CD1c-positive myeloid dendritic cell (primary cell): ENCODE measurements around the gene DRD4.
"Not testable (repeated sequence)": the region's sequence is repeated elsewhere in the genome, so short reads cannot be mapped to it uniquely, and the experiment has no call there.

Experiments
- DNase-seq: peaks from one replicate; pipeline ENCODE4 v3.0.0-alpha.2; 2016; ENCODE audit errors: extremely low spot score

The DRD4 gene

GRCh38 chr11:643849-644738 is 7.0 kb downstream of the DRD4 start:
- DNase-seq, result no peak

DNA sequence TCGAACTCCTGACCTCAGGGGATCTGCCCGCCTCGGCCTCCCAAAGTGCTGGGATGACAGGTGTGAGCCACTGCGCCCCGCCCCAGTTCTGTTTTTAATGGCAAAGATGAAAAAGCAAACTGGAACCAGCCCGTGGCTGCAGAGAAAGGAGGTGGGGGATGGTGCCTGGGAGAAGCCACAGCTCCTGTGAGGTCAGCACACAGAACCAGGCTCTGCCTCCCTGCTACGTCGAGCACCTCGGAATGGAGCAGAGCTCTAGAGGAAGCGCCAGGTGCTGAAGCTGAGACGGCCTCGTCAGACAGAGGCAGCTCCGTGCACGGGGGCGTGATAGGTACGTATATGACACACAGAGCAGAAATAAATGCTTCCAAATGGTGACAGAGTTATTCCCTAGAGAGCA is 8.5 kb downstream of the DRD4 start:
- DNase-seq, result no peak

DNA sequence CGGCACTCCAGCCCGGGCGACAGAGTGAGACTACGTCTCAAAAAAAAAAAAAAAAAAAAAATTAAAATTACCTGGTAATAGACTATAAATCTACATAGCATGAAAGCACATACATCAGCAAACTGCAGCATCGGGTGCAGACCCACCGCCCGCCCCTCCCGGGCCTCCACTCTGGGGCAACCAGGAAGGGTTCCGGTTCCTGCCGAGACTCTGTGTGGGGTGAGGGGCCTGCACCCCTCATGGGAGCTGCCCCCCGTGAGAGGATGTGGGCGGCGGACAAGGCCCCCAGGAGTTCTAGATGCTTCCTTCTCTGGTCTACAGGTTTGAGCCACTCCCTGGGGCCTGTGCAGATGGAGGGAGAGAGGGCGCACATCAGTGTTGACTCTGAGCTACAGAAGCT is 9.1 kb downstream of the DRD4 start:
- DNase-seq, result no peak

DNA sequence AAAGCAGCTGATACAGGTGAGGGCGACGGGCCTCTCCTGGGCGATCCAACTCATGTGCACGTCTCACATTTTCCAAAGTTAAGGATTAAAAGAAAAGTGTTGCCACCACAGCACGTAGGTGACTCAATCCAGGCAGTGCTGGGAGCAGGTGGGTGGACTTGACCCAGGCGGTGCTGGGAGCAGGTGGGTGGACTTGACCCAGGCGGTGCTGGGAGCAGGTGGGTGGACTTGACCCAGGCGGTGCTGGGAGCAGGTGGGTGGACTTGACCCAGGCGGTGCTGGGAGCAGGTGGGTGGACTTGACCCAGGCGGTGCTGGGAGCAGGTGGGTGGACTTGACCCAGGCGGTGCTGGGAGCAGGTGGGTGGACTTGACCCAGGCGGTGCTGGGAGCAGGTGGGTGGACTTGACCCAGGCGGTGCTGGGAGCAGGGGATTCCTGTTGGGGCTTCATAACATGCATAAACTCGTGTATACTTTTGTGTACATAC is 10.6 kb downstream of the DRD4 start:
- DNase-seq, result not testable (repeated sequence)

GRCh38 chr11:650482-650881 is 13.4 kb downstream of the DRD4 start:
- DNase-seq, result no peak

DNA sequence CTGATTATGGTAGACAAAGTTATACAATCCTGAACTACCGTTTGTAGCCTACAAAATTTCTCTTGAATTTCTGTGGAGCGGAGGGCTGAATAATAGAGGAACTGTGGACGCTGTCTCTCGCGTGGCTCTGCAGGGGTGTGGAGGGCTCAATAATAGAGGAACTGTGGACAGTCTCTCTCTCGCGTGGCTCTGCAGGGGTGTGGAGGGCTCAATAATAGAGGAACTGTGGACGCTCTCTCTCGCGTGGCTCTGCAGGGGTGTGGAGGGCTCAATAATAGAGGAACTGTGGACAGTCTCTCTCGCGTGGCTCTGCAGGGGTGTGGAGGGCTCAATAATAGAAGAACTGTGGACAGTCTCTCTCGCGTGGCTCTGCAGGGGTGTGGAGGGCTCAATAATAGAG is 16.1 kb downstream of the DRD4 start:
- DNase-seq, result peak; percentile 78

DNA sequence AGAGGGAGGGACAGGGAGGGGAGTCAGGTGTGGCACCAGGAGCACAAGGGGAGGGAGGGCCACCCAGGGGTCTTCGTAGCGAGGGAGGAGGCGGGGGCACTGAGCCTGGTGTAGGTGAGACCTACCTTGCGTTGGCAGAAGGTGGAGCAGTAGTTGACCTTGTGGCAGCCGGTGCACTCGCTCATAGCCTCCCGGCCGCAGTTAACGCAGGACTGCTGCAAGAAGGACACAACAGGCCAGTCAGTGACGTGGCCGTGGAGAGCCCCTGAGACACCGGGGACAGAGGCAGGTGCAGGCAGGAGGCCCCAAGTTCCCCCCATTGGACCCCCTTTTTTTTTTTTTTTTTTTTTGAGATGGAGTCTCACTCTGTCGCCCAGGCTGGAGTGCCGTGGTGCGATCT is 16.8 kb downstream of the DRD4 start:
- DNase-seq, result no peak

- DNase-seq, result not testable (repeated sequence)
Measured at GRCh38 chr11:654444-654843, 17.4 kb downstream of the DRD4 start.

DNA sequence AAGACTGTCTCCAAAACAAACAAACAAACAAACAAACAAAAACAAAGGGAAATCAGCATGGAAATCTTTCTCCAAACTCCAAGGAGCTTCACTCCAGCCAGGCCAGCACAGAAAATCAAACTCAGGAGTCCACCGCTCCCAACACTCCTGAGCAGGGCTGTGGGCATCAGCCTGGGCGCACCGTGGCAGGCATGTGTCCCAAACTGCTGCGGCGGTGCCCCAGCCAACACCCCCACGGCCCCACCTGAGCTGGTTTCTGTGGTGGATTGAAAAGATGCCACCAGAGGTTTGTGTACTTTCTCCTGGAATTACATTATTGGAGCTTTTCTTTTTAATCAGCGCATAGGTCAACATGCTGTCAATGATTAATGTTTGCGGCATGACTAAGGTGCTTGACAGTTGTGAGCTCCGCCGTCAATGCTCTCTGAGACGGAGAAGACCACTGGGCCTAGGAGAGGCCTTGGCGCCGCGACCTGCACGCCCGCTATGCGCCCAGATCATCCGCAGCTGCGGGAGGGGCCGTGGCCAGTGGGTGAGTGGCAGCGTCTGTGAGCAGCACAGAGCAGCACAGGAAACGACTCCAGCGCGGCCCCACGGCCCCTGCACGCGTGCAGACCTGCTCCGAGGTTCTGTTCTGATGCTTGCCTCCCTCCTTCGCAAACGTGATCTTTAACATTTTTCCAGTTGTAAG is 18.1 kb downstream of the DRD4 start:
- no peak for DNase-seq

GRCh38 chr11:656426-656825 is 19.4 kb downstream of the DRD4 start:
- DNase-seq, result no peak

- no peak for DNase-seq
Measured at GRCh38 chr11:656866-657265, 19.8 kb downstream of the DRD4 start.

- no peak for DNase-seq
Measured at GRCh38 chr11:657691-658126, 20.6 kb downstream of the DRD4 start.

DNA sequence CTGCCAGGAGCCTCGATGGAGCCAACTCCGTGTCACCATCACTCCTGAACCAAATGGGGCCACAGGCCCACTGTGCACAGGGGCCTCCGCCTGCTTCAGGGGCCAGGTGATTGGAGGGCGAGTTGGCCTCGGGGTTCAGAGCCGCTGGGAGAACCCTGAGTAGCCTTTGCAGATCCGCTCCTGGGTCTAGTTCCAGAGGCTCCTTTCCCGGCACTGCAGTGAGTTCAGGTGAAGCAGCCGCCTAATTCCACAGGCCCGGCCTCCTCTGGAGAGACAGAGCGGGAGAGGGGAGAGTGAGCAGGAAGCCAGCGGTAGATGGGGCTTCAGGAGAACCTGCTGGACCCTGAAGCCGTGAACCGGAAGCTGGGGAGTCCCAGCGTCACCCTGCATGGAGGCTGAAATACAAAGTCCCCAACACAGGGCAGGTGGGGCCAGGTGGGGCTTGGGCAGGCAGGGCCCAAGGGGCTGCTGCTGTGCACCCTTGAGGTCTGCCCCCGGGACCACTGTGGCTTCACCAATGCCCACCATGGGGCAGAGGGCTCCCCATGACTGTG is 22.5 kb downstream of the DRD4 start:
- no peak for DNase-seq

- no peak for DNase-seq
Measured at GRCh38 chr11:660281-660680, 23.2 kb downstream of the DRD4 start.

DNA sequence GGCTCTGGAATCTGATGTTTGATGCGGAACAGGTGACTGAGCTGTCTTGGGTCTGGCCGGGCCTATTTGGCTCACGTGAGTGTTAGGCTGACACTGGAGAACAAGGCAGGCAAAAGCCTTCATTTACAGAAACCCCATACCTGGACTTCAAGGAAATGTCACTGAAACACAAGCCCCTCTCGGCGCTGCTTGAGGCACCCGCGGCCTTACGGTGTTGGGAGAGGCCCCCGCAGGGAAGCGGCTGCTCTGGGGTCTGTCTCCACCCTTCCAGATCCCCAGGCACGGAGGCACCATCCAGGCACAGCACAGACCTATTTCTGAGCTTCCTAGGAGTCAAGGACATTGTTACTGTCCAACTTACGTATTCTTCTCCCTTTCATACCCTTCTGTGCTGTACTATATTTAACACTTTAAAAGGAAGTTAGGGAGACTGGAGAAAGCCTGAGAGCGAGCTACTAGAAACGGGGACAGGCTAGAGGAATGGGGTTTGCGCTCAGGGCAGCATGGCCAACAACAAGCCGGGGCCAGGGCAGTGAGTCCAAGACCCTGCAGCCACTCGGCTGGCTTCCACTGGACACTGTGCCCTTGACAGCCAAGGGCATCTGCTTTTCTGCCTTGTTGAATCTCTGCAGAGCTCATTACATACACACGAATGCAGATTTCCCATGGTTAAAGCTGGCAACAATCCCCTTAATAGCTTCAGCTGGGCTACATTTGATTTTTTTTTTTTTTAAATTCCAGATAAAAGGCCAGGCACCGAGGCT is 23.8 kb downstream of the DRD4 start:
- no peak for DNase-seq

DNA sequence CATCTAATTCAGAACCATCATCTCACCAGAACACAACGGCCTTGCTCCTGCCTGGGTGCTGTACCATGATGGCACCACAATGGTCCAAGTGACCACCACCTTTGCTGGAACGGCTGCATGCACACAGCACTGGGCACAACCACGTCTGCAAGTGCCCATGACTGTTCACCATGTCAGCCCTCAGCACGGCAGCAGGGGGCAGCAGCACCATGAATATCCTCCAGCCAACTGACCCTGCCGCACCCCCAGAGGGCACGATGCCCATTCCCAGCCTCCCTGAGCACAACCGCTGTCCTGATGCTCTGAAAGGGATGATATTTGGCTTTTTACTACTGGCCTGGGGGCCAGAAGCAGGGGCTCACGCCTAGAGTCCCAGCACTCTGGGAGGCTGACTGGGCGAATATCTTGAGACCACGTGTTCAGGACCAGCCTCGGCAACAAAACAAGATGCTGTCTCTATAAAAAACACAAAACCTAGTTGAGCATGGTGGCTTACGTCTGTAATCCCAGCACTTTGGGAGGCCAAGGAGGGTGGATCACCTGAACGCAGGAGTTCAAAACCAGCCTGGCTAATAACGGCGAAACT is 25.7 kb downstream of the DRD4 start:
- DNase-seq, result peak; percentile 58

DNA sequence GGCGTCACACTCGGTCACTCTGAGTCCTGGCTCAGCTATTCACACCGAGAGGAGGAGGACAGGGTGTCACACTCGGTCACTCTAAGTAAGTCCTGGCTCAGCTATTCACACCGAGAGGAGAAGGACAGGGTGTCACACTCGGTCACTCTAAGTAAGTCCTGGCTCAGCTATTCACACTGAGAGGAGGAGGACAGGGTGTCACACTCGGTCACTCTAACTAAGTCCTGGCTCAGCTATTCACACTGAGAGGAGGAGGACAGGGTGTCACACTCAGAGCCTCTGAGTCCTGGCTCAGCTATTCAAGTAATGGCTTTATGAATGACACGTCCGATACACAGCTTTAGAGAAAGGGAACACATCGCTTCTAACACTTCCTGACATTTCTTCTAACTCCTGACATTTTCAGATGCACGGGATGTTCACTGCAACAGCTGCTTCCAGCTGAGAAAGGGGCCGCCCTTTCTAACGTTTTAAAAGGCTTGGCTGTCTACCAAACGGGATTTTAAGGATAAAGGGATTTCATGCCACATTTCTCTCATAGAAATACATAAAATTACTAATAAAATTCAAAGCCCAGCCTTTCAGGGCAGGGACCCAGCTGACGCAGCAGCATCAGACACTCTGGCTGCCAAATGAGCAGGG is 28.1 kb downstream of the DRD4 start:
- DNase-seq, result no peak

- DNase-seq, result no peak
Measured at GRCh38 chr11:665704-666281, 28.7 kb downstream of the DRD4 start.

- DNase-seq, result no peak
Measured at GRCh38 chr11:673866-674265, 36.8 kb downstream of the DRD4 start.

- DNase-seq, result no peak
Measured at GRCh38 chr11:674406-674805, 37.3 kb downstream of the DRD4 start.

DNA sequence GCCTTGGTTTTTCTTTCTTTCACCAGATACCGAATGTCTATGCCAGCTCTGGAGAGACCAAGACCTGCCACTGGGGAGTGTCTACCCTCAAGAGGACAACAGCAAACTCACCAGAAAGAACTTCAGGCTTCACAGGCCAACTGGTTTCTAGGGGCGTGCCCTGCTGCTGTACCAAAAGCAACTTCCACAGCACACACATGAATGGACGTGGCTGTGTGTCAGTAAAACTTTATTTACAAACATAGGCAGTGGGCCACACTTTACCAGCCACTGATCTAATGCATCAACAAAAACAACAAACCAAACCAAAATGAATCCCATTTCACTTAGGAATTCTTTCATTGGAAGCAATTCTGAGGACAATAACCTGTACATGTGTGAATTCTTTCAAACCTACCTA is 41.2 kb downstream of the DRD4 start:
- DNase-seq, result no peak
